ENCODE measurements around the gene PHYKPL. TPM values are rescaled to one million over a fixed set of nuclear protein-coding genes. Genes with fewer than 3 reads are reported as not detected.
"Not testable (repeated sequence)": the region's sequence is repeated elsewhere in the genome, so short reads cannot be mapped to it uniquely, and the experiment has no call there.

PHYKPL gene
- total RNA-seq, 1 donor from 2014 or later: 17.0 TPM

DNA sequence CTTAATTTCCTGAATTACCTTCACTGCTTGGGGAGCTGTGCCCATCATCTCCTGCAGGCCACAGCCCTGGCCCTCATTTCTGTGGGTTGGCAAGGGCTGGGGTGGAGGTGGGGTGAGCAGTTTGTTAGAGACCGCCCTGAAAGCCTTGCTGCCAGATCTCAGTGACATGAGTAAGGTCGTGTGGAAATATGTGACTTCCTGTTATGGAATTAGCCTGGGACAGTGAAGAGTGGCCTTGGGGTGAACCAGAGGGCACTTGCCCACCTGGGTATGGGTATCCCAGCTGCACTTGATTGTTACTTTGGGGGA lies 30.7 kb downstream of the PHYKPL start:
- H3K4me3 ChIP-seq (ENCODE audit: low read depth, low read length): no peak overlapping the region
- DNase-seq (ENCODE audit: low read depth): no peak
- TF ChIP-seq, protein P1, sequence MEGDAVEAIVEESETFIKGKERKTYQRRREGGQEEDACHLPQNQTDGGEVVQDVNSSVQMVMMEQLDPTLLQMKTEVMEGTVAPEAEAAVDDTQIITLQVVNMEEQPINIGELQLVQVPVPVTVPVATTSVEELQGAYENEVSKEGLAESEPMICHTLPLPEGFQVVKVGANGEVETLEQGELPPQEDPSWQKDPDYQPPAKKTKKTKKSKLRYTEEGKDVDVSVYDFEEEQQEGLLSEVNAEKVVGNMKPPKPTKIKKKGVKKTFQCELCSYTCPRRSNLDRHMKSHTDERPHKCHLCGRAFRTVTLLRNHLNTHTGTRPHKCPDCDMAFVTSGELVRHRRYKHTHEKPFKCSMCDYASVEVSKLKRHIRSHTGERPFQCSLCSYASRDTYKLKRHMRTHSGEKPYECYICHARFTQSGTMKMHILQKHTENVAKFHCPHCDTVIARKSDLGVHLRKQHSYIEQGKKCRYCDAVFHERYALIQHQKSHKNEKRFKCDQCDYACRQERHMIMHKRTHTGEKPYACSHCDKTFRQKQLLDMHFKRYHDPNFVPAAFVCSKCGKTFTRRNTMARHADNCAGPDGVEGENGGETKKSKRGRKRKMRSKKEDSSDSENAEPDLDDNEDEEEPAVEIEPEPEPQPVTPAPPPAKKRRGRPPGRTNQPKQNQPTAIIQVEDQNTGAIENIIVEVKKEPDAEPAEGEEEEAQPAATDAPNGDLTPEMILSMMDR (conservative IDR thresholded peaks at IDR 0.05; ENCODE audit: low read depth, low read length): no peak

DNA sequence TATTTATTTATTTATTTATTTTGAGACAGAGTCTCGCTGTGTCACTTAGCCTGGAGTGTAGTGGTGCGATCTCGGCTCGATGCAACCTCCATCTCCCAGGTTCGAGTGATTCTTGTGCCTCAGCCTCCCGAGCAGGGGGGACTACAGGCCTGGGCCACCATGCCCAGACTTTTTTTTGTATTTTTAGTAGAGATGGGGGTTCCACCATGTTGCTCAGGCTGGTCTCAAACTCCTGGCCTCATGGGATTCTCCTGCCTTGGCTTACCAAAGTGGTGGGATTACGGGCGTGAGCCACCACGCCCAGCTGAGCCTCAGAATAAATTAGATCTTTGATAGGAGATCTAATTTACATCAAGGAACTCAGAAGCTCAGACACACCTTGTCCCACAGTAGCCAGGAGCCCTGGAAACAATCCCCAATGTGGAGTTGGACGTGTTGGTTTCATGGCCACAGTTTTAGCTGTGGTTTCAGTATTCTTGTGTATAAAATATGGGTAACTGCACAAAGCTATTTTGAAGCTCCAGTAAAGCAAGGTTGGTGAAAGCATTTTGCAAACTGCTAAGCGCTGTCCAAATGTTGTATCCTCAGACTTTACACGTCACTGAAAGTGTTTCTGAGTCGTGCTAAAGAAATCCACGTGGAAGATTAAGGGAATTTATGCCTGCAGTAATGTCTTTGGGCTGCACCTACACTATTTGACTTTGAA lies 31.2 kb downstream of the PHYKPL start:
- TF ChIP-seq, protein P1 (conservative IDR thresholded peaks at IDR 0.05; ENCODE audit: low read depth, low read length): no peak
- DNase-seq (ENCODE audit: low read depth): no peak

DNA sequence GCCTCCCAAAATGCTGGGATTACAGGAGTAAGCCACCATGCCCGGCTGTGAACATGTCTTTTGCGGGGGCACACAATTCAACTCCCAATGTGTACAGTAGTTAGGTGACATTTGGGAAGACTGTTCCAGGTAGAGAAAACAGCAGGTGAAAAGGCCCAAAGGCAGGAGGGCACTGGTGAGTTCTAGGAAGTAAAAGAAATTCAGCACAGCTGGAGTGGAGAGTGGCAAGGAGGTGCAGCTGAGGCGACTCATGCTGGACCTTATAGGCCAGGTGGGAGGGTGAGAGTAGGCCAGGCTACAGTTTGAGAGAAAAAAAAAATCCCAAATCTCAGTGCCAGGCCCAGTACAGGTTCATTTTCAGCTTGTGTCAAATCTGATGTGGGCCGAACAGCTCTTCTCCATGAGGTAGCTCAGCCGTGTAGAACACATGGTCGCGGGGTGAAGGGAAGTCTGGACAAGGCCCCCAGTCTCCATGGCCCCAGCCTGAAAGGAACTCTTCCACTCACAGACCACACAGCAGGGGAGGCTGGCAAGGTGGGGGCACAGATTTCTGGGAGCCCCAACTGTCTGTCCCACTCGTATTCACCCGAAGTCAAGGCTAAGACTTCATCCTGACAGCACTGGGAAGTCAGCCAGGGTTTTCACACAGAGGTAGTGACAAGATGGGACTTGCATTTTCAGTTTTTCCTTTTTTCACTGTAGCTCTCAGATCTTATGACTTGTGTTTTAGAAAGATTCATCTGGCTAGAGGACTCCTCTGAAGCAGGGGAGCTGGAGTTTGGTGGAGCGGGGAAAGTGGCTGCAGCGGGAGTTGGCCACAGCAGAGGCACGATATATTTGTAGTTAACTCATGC lies 32.8 kb downstream of the PHYKPL start:
- no peak for DNase-seq (ENCODE audit: low read depth)
- TF ChIP-seq, protein P1 (conservative IDR thresholded peaks at IDR 0.05; ENCODE audit: low read depth, low read length): no peak
- H3K4me3 ChIP-seq (ENCODE audit: low read depth, low read length): no peak overlapping the region

More for the DNA sequence above, 31.2 kb downstream of the PHYKPL start:
- no peak overlapping the region for H3K4me3 ChIP-seq (ENCODE audit: low read depth, low read length)

DNA sequence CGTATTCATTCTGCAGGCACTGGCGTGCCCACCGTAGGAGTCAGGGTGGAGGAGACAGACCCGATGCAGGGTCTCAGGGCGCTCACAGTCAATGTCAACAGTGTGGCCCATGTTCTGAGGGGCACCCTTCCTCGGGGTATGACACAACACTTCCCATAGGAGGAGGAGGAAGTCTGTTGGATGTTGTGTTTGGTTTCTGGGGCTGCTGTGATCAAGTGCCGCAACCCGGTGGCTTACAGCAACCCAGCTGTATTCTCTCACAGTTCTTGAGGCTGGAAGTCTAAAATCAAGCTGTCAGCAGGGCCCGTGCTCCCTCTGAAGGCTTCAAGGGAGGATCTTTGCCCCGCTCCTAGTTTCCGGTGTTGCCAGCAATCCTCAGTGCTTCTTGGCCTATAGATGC lies 33.9 kb downstream of the PHYKPL start:
- no peak for DNase-seq (ENCODE audit: low read depth)
- TF ChIP-seq, protein P1 (conservative IDR thresholded peaks at IDR 0.05; ENCODE audit: low read depth, low read length): no peak
- no peak overlapping the region for H3K4me3 ChIP-seq (ENCODE audit: low read depth, low read length)

DNA sequence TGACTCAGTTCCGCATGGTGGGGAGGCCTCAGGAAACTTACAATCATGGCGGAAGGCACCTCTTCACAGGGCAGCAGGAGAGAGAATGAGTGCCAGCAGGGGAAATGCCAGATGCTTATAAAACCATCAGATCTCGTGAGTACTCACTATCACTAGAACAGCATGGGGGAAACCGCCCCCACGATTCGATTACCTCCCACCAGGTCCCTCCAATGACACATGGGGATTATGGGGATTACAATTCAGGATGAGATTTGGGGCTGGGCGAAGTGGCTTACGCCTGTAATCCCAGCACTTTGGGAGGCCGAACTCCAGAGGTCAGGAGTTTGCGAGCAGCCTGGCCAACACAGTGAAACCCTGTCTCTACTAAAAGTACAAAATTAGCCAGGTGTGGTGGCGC lies 34.5 kb downstream of the PHYKPL start:
- not testable (repeated sequence) for DNase-seq (ENCODE audit: low read depth); H3K4me3 ChIP-seq (ENCODE audit: low read depth, low read length)

DNA sequence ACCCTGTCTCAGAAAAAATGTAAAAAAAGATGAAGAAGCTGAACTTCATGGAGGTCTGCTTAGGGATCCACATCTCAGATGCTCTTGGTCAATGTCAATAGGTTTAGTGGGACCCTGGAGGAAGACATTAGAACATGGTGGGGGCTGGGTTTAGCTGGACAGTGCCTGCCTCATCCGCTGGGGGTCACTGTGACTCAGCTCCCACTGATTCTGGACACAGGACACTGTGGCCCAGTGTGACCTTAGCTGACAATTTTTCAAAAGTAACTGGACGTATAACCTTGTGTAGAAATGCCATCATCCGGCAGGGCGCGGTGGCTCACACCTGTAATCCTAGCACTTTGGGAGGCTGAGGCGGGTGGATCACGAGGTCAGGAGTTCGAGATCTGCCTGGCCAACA lies 35.6 kb downstream of the PHYKPL start:
- no peak overlapping the region for H3K4me3 ChIP-seq (ENCODE audit: low read depth, low read length)
- DNase-seq (ENCODE audit: low read depth): no peak

DNA sequence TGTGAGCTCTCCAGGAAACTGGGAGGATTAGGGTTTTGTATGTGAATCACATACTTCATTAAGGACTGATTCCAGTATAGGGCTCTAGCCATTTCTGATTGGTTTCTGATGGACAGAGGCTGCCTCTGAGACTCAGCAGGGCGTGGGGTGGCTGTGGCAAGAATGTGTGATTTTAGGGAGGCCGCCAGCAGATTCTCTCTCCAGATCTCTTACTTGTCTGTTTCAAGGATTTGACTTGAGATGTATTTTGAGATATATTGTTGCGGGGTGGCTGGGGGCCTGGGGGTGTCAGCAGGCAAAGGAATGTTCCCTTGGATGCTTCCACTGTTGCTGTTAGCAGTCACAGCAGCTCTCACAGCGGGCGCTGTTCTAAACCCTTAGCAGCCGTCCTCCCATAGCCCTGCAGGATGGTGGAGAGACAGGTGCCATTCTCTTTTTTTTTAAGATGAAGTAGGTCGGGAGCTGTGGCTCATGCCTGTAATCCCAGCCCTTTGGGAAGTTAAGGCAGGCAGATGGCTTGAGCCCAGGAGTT lies 36.3 kb downstream of the PHYKPL start:
- no peak overlapping the region for H3K4me3 ChIP-seq (ENCODE audit: low read depth, low read length)
- DNase-seq (ENCODE audit: low read depth): no peak
- TF ChIP-seq, protein P1 (conservative IDR thresholded peaks at IDR 0.05; ENCODE audit: low read depth, low read length): no peak

More for the DNA sequence above, 35.6 kb downstream of the PHYKPL start:
- TF ChIP-seq, protein P1 (conservative IDR thresholded peaks at IDR 0.05; ENCODE audit: low read depth, low read length): peak; percentile 52
